CD4-positive, alpha-beta T cell treated with Interleukin-4 for 4 hours (primary cell): ENCODE measurements around the gene PDIA5.

ENCODE experiments used
- DNase-seq: peaks from one replicate; pipeline ENCODE4 v3.0.0-alpha.2; 2020

The PDIA5 gene

DNA sequence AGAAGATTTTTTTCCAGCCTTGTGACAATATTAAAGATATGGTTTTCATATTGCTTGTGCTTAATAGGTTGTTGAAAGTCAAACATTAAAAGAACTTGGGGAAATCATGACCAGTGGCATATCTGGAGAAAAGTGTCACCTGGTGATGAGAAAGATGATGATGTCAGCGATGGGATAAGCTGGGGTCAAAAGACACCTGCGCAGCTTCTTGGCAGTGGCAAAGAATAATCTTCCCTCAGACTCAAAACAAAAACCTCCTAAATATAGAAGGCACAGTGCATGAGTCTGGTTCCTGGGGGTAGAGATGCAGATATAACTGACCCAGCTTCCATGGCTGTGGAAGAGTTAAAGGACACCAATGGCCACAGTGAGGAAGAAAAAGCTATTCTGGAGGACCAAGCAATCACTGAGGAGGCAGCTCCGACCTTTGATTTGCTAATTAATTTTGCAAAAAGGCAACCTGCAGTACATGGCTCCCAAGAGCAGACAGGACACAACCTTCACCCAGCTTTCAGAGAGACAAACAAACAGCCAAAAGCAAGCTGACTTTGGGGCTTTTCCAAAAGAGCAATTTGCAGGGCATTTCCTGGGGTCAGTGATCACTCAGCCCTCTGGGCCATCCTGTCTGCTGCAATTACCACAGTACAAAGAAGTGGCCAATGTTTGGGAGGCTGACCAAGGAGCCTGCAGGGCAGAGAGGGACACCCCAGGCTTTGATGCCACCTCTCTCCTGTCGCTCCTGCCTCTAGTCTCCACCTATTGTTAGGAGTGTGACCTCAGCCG is 21.7 kb upstream of the PDIA5 start:
- DNase-seq: no peak

DNA sequence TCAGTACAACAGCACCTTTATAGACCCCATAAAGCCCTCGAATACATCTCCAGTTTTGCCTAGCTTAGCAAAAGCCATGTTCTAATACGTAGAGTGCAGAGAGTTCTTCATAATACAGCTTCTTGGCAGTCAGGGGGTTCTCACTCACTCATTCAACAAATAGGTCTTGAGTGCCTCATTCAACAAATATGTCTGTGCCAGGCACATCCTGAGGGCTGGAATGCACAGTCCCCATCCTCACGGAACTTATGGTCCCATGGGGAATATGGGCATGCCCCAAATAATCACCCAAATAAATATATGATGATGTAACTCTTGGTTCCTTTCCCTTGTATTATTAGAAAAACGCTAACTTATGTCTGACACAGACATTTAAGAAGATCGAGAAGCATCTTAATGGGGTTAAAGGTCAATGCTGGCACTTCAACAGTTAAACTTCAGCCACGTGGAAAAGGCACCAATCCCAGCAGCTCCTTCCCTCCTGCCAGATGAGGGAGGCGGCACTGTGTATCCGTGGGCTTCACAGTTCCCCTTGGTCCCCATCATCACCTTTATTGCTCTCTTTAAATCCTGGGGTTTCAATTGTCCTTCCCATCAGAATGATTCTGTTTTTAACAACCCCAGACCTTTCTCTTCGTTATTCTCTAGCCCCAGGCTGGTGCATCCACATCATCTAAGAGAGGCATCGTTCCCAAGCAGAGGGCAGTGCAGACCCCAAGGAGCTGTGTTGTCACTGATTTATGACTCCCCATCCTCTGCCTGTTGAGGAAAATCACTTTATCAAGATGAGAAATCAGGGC is 20.4 kb upstream of the PDIA5 start:
- no peak for DNase-seq

DNA sequence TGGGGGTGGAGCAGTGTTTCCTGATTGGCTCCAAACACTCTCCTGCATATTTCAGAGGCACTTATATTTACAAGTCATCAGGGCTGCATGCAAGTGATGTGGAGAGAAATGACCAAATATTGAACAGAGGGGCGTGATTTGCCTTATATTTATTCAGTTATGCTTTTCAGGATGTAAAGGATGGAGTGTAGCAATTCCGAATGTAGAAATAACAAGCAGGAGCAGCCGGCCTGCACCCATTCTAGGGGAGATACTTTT is 19.8 kb upstream of the PDIA5 start:
- DNase-seq: no peak

DNA sequence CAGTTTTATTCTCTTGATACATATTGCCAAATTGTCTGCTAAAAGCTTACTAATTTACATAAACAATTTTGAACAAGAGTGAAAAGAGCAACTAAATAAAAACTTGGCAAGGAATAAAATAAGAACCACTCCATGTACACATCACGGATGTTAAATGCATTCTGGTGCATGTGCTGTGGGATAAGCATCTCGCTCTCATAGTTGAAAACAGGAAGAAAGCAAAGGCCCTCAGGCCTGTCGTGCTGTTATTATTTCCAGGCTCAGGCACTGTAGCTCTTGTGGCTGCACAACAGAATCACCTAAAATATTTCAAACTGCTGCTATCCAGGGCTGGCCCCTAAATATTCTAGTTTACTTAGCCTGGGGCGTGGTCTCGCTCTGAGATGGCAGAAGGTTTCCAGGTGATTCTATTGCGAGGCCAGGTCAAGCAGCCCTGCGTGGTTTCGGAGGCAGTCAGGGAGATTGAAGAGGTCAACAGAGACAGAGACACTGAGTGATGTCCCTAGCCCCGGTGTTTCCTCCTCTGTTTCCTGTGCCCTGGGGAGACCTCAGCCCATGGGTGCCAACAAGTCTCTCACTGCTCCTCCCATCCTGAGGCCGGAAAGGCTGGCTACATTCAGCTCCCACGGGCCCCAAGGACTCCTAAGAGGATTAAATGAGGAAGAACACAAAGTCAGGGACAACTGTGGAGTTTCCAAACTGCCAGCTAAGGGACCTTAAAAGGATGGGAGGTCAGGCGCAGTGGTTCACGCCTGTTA is 18.2 kb upstream of the PDIA5 start:
- no peak for DNase-seq

DNA sequence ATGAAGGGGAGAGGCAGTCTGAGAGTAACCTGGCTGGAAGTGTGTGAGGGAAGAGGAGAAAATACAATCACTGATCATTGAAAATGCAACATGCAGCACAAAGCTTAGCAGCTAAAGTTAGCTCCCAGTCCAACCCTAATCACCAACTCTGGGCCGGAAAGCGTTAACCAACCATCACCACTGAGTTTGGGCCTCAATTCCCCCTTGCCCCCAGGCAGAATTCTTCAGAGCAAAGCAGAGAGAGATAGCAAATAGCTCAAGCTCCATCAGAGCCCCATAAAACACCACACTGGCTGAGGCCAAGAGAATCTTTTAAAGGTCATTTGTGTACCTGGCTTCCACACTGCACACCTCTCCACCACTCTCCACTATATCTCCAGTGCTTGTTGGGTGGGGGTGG is 16.2 kb upstream of the PDIA5 start:
- no peak for DNase-seq

DNA sequence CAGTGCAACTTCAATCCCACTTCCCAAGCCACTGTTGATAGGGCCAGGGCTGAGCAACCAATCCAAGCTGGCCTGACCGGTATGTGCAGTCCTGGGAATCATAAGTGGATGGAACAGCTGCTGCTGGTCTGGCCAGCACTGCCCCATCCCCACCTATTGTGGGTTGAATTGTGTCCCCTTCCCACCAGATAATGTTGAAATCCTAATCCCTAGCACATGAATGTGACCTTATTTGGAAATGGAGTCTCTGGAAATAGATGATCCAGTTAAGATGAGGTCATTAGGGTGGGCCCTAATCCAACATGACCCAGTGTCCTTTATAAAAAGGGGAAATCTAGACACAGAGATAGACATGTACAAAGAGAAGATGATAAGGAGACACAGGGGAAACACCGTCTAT is 13.7 kb upstream of the PDIA5 start:
- no peak for DNase-seq

DNA sequence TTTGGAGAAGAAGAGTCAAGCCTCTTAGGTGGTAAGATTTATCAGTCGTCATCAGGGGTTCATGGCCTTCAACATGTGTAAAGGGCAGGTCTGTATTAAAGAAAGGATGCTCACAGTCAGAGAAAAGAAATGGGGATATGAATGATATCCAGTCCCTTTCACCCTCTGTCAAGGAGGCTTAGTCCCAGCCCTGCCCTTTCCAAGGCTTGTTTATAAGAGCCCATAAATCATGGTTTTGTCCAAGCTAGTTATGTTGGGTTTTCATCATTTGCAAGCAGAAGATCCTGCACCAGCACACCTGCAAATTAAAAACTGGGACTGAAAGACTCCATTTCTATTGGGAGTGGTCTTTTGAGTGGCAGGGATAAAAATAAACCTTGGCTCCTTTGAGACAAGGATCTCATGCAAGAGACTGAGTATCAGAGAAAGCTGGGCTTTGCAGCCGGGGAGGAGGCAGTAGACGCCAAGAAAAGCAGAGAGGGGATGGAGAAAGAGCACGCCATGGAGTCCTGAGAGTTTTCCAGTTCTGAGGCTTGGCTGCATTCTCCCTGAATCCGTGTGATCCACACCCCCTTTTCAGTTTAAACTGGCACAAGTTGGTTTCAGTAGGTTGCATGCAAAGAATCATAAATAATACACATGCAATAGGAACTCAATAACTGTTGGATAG is 12.6 kb upstream of the PDIA5 start:
- no peak for DNase-seq

DNA sequence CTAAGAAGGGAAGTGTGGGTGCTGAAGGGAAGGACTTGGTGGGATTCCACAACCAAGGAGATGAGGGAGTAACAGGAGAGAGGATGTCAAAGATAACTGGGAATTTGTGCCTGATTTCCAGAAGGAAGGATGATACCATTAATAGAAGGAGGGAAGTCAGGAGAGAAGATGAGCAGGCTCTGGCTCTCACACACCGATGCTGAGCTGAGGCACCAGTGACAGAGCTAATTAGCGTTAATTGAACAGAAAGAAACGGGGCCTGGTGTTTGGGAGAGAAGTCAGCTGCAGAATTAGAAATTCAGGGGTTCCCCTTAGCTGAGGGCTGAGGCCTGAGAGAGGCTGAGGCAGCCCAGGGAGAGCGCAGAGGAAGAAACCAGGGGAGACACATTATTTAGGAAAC is 11.9 kb upstream of the PDIA5 start:
- no peak for DNase-seq

DNA sequence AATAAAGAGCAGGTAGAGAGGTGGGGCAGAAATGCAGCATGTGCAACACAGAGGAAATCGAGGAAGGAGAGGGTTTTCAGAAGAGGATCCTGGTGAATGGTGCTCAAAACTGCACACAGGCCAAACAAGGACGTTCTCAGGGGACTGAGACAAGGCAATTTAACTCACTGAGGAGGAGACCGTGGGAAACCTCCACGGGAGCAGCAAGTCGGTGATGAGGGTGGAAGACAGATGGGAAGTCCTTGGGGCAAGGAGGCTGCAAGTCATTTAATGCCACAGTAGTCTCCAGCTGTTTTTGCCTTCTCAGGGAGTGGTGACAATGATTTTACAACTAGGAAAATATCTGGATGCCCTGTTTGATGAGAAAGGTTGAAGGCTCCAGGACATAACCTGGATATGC is 11.5 kb upstream of the PDIA5 start:
- DNase-seq: no peak

DNA sequence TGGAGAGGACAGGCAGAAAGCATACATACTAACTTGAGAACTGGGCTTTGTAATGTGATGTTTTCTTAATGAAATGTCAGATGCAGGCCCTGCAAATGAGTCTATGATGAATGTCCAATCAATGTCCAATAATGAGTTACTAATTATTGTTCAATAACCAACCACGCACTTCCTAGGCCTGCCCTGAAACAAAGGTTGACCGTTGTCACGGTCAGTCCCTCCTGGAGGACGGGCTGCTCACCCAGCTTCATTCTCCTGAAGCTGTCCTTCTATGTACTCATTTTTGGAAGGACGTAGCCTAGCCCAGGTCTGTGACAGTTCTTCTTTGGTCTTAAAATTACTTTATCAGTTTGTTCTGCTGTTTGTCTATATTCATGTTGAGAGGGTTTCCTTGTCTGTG is 8.3 kb upstream of the PDIA5 start:
- no peak for DNase-seq

DNA sequence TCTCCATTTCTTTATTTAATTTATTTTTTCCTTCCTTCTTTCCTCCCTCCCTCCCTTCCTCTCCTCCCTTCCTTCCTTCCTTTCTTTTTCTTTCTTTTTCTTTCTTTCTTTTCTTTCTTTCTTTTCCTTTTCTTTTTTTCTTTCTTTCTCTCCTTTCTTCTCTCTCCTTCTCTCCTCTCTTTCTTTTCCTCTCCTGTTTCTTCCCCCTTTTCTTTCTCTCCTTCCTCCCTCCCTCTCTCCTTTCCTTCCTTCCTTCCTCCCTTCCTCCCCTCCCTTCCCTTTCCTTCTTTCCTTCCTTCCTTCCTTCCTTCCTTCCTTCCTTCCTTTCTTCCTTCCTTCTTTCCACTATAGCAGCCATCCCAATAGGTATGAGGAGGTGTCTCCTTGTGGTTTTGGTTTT is 6.8 kb upstream of the PDIA5 start:
- no peak for DNase-seq

DNA sequence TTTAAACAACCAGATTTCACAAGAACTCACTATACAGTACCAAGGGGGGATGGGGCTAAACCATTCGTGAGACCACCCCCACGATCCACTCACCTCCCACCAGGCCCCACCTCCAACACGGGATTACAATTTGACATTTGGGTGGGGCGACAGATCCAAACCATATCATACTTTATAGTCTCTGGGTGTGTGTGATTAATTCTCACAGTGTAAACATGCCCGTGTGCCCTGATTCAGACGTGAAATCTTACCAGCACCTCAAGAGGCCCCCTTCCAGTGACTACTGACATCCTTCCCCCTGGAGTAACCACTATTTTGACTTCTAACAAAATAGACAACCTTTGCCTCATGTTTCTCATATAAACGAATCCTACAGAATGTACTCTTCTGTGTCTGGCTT is 5.0 kb upstream of the PDIA5 start:
- no peak for DNase-seq

DNA sequence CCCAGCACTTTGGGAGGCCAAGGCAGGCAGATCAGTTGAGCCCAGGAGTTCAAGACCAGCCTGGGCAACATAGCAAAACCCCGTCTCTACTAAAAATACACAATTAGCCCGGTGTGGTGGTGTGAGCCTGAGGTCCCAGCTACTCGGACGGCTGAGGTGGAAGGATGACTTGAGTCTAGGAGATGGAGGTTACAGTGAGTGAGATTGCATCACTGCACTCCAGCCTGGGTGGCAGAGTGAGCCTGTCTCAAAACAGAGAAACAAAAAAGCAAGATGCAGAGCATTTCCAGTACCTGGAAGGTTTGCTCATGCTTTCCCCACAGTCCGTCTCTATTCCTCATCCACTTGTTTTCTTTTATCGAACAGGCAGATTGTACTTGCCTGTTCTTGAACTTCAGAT is 3.8 kb upstream of the PDIA5 start:
- no peak for DNase-seq

DNA sequence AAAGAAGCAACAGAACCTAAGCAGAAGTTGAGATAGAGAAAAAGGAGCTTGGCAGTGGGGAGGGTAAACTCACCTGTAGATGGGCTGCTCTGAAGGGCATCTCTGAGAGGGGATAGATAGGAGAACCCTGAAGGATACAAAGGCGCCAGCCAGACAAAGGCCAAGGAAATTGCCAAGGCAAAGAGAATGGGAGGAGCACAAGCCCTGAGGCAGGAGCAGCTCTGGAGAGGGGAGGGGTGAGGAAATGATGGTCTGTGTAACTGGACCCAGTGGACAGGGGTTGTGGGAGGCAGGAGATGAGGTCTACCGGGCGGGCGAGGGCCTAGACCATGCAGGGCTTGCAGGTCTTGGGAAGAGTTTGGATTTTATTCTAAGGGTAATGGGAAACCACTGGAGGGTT is 2.3 kb upstream of the PDIA5 start:
- DNase-seq: no peak

DNA sequence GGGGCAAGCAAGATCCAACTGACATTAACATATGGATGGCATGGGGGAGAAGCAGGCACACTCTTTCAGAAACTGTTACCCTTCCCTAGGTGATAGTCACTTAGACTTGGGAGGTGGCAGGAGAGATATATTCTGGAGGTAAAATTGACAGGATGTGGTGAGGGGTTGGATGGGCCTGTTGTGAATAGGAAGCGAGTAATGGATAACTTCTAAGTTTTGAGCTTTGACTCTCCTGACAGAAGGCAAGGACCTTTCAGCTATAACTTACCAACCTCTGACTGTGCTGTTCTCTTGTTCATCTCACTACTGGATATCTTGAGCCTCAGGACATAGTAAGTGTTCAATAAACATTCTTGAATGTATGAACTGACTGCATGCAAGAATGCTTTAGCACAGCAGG is 1.9 kb upstream of the PDIA5 start:
- no peak for DNase-seq

DNA sequence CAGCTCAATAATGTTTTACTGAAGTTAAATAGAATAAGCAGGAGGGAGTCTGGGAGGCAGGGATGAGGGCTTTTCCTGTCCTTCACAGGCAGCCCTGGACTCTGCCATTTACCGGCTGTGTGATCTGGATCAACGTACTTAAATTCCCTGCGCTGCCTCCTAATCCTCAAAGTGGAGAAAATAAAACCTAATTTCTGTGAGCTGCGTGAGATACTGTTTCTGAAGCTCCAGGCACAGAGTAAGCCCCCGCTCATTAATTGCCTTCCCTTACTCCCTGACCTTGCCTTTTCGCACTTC is 278 bp upstream of the PDIA5 start:
- DNase-seq: no peak

DNA sequence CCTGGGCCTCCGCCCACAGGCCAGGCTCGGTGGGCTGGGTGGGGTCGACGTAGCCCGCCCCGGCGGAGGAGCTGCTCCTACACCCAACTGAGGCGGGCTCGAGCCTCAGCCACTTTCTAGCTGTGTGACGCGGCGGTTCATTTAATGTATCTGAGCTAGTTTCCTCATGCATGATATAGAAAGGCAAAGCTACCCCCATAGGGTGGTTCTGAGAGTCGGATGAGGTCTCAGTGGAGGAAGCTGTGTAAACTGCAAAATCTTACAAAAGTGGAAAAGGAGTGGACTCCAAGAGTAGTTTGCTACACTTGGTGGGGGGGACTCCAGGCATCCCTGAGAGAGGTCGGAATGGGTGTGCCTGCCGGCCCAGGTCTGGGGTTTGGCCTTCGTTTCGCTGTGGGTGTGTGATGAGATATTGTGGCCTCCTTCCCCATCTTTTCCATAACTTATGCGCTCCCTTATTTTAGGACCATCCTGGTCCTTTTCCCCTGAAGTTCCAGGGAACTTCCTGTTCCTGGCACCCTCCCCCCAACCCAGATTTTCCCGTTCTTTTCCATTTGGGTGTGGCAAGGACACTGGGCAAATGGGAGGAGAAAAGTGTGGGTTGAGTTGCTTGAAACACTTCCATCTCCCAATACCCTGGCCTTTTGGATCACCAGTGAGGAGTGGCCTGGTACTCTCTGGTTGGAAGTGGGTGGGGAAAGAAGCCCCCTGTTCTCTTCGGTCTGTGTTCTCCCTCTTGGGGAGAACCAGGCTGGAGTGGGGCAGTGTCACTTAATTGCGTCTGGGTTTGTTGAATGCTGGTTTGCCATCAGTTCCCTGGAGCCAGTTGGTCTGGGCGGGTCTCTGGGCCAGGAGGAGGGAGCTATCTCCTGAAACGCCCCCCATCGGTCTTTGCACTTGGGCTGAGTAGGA is 1.1 kb downstream of the PDIA5 start:
- no peak for DNase-seq

DNA sequence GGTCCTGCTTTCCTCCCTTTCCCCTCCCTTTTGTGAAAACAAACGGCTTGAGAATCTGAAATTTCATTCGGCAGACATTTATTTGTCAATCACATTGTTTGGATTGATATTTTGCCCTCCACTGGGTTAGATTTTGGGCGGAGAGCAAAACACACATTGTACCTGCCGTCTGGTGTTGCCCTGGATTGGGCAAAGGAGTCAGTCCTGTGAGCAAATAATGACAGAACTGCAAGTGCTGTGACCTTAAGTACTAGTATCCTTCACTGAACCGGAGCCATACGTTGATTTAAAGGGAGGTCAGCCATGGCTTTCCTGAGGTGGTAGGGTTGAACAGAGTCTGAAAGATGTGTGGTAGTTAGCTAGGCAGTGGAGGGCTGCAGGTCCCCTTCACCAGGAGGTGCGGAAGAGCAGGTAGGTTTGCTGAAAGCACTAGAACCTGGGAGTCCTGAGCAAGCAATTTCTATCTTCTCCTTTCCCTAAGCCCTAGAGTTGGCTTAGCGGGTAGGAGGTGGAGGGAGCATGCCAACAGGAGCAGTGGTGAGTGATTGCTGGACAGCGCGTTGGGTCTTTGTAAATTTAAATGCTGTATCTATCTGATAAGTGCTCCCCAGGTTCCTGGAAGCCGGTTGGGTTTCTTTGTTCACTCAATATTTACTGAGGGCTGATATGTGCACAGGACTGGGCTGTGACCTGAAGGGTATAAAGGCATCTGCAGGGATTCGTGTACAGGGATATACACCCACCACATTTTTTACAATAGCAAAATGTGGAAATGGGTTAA is 2.0 kb downstream of the PDIA5 start:
- DNase-seq: no peak

DNA sequence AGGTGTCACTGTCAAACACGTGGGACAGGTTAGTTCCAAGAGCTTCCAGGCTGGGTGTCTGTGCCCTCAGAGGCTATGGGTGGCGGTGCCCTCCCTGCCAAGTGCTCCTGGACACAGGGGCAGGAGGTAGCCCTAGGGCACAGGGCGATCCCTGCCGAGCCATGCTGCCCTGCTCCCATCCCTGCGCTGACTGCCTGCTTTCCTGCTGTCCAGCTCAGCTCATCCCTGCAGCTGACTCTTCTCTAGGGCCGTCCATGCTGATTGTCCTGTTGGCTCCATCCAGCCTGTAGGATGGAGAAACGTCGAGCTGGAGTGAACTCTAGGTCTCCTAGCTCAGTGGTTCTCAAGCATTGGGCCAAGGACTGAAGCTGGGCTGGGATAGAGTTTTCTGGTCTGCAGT is 3.7 kb downstream of the PDIA5 start:
- DNase-seq: no peak

DNA sequence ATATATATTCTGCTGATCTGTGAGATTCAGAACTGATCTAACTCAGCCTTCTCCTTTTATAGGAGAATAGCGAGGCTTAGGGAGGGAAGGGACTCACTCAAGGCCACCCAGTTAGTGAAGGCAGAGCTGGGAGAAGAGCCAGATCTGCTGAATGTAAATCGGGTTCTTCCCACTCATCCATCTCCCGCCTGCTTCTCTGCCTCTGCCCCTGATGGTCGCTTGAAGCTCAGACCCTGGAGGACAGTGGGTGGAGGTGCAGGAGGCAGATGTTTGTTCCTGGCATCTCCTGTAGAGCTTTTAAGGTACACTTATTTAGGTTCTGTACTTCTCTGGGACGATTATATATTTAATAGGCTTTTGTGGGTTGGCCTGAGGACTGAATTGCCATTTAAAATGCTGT is 4.3 kb downstream of the PDIA5 start:
- DNase-seq: no peak

DNA sequence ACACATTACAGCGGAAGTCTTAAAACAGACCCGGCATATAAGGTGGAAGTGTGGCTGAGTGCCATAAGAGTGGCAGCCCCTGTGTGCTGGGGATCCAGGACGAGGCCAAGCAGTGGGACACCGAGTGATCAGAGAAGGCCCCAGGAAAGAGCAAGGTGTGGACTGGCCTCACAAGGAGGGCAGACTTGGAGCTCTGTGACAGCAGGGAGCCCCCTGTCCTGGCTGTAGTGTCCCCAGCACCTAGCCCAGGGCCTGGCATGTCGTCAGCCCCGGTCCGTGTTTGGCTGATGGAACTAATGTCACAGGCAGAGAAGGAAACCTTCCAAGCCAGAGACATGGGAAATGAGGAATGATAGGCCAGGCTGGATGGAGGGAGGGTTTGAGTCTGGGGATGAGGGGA is 4.8 kb downstream of the PDIA5 start:
- DNase-seq: no peak

DNA sequence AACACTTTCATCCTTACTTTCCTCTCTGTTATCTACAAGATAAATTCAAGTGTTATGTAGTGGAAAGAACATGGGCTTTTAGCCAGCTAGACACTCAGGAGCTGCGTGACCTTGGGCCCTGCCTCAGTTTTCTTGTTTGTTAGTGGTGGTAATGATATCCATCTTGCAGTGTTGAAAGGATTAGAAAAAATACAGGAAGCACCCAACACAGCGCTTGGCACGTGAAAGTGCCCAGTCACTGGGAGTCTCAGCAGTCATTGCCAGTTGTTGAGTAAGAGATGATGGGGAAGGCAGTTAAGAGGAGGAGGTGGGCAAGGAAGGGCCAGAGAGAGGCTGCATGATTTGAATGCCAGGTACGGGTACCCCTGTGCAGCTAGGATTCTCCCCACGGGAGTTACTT is 5.3 kb downstream of the PDIA5 start:
- no peak for DNase-seq
